Choroid plexus epithelial cell (primary cell): Measurements from ENCODE around the gene PTPN14.
"Not testable (repeated sequence)": the region's sequence is repeated elsewhere in the genome, so short reads cannot be mapped to it uniquely, and the experiment has no call there.

ENCODE experiments used
- DNase-seq: peaks from one replicate; pipeline ENCODE4 v3.0.0-alpha.2; 2010; ENCODE audit warnings: low read depth
- H3K4me3 ChIP-seq: 2 replicates; pipeline ENCODE4 v1.5.1; 2011; ENCODE audit warnings: low read depth, mild to moderate bottlenecking, control low read depth, low read length, moderate library complexity
- CTCF ChIP-seq: conservative IDR thresholded peaks from 2 replicates; pipeline ENCODE4 v1.5.1; 2011; ENCODE audit warnings: low read depth, mild to moderate bottlenecking, control low read depth, inconsistent platforms, low read length, moderate library complexity

The PTPN14 gene

DNA sequence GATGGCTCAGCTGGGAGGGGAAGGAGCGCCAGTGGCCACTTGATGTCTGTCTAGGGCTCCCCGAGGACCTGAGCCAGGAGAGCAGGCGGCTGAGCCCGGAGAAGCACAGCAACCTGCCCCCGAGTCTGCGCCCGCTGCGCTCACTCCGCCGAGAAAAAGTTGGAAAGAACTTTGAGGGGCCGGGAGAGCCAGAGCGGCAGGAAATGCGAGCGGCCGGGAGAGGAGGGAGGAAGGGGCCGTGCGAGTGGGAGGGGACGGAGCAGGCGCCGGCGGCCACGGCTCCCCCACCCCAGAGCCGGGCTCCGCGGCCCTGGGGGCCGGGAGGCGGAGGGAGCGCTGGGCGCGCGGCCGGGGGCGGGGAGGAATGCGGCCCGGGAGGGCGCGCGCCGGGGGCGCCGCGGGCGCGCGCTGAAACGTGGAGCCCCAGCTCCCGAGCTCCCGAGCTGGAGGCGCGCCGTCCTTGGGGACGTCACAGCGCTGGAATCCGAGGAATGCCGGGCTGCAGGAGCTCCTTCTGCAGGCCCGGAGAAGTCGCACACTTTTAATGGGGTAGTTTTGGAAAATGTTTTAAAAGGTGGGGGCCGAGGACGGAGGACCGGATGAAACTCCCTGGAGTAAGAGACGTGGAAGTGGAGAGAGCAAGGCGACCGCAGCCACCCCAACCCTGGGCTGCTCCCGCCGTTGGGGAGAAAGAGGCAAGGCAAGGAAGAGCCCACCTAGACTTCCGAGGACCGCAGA, at the start of gene PTPN14:
Gene PTPN14, minus strand, starts transcription at position 167 of the 738 bp plus-strand sequence. CDS start 86,799 bp downstream, outside the sequence.
- peak; percentile 63 for TF ChIP-seq CTCF
- peak within 1 kb of the TSS; percentile 86 for H3K4me3 ChIP-seq
- peak; percentile 97 for DNase-seq

DNA sequence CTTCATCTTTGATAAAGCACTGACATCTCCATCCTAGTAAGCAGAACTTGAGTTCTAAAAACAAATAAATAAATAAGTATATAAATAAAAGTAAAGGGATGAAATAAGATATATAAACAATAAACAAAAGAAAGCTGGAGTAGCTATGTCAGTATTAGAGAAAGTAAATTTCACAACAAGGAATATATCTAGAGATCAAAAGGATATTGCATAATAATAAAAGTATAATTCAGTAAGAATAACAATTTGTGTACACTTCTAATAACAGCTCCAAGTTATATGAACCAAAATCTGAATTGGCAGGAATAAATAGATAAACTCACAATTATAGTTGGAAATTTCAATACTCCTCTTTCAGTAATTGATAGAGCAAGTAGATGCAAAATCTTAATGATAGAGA, 41.8 kb upstream of the PTPN14 start:
- H3K4me3 ChIP-seq: no peak overlapping the region
- no peak for TF ChIP-seq CTCF
- no peak for DNase-seq

- not testable (repeated sequence) for H3K4me3 ChIP-seq, DNase-seq
Observed at GRCh38 chr1:214591918-214592317, 40.5 kb upstream of the PTPN14 start.

DNA sequence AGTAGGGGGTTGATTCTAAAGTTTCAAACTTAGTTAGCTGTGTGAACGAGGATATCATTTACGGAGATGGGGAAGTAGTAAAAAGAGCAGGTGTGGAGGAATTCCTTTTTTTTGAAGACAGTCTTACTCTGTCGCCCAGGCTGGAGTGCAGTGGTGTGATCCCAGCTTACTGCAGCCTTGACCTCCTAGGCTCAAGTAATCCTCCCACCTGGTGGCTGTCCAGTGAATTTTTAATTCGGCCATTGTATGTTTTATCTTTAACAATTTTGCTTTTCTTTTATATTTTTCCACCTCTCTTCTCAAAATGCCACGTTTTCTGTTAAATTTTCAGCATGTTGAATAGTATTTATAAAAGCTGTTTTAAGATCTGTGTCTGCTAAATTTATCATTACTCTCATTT, 39.3 kb upstream of the PTPN14 start:
- no peak overlapping the region for H3K4me3 ChIP-seq
- TF ChIP-seq CTCF: peak; percentile 26
- no peak for DNase-seq

DNA sequence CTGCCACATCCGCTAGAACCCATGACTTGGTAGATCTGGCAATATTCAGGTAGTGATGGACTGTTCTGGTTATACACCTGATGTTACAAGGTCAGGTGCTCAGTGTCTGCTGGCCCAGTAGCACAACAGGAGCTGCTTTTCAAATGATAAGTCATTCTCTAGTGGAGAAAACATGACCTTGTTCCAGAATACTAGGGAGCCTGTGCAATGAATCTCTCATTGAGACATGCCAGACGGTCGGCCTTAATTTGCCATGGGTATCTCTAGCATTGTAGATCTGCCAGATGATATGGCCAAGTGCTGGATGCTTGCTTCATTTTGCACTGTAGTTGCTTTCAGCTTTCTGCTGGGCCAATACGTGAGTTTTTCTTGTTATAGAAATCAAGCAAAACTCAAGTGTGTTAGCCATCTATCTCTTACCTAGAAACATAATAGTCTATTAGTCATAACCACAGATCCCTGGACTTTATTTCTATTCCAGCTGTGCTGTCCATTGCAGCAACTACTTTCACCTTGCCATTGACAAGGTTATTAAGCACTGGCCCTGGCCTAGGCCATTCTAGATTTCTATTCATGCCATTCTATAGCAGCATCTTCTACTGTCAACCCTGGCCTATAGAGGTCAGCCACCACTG, 37.7 kb upstream of the PTPN14 start:
- peak; percentile 53 for DNase-seq
- no peak overlapping the region for H3K4me3 ChIP-seq
- TF ChIP-seq CTCF: no peak

- TF ChIP-seq CTCF: no peak
- DNase-seq: no peak
- H3K4me3 ChIP-seq: no peak overlapping the region
Observed at GRCh38 chr1:214587165-214587564, 35.8 kb upstream of the PTPN14 start.

GRCh38 chr1:214586621-214587020, 35.2 kb upstream of the PTPN14 start:
- DNase-seq: no peak
- no peak for TF ChIP-seq CTCF

More at GRCh38 chr1:214586621-214587020, 35.2 kb upstream of the PTPN14 start:
- no peak overlapping the region for H3K4me3 ChIP-seq
